H9 (cell line): Measurements from ENCODE around the gene APRT. TPM values are rescaled to one million over a fixed set of nuclear protein-coding genes. Genes with fewer than 3 reads are reported as not detected.

ENCODE experiments used
- DNase-seq: peaks from one replicate; pipeline ENCODE4 v3.0.0-alpha.2; 2017
- H2AFZ ChIP-seq: one replicate; pipeline ENCODE4 v1.6.1; 2013; ENCODE audit warnings: mild to moderate bottlenecking, low read length, control low read depth, moderate library complexity
- H2AK5ac ChIP-seq: 2 replicates; pipeline ENCODE4 v1.6.1; 2013; ENCODE audit warnings: low read length, control low read depth, mixed read lengths; ENCODE audit not compliant: insufficient read length
- H2BK120ac ChIP-seq: one replicate; pipeline ENCODE4 v1.6.1; 2013; ENCODE audit warnings: low read depth, mild to moderate bottlenecking, low read length, control low read depth, inconsistent platforms; ENCODE audit not compliant: poor library complexity, severe bottlenecking
- H2BK12ac ChIP-seq: 2 replicates; pipeline ENCODE4 v1.6.1; 2013; ENCODE audit warnings: low read length, control low read depth, mixed read lengths, low read depth; ENCODE audit not compliant: insufficient read length
- H2BK15ac ChIP-seq: 2 replicates; pipeline ENCODE4 v1.6.1; 2013; ENCODE audit warnings: low read depth, low read length, control low read depth
- H2BK20ac ChIP-seq: one replicate; pipeline ENCODE4 v1.6.1; 2013; ENCODE audit warnings: low read depth, mild to moderate bottlenecking, low read length, control low read depth, inconsistent platforms; ENCODE audit not compliant: poor library complexity, severe bottlenecking
- H2BK5ac ChIP-seq: 2 replicates; pipeline ENCODE4 v1.6.1; 2013; ENCODE audit warnings: low read length, control low read depth, mixed read lengths; ENCODE audit not compliant: insufficient read length
- H3K14ac ChIP-seq: 2 replicates; pipeline ENCODE4 v1.6.1; 2013; ENCODE audit warnings: low read length, control low read depth; ENCODE audit not compliant: insufficient read depth
- H3K18ac ChIP-seq: 2 replicates; pipeline ENCODE4 v1.6.1; 2013; ENCODE audit warnings: low read depth, mild to moderate bottlenecking, mixed read lengths, low read length, control low read depth; ENCODE audit not compliant: insufficient read length
- H3K23ac ChIP-seq: 2 replicates; pipeline ENCODE4 v1.6.1; 2013; ENCODE audit warnings: low read length, control low read depth, mixed read lengths, low read depth; ENCODE audit not compliant: insufficient read length
- H3K23me2 ChIP-seq: 2 replicates; pipeline ENCODE4 v1.6.1; 2013; ENCODE audit warnings: low read depth, mild to moderate bottlenecking, mixed read lengths, low read length, control low read depth; ENCODE audit not compliant: insufficient read length, poor library complexity, severe bottlenecking
- H3K27ac ChIP-seq: 2 replicates; pipeline ENCODE4 v1.5.1; 2013; ENCODE audit warnings: low read length, control low read depth, mixed read lengths, low read depth; ENCODE audit not compliant: insufficient read length
- H3K27me3 ChIP-seq: 2 replicates; pipeline ENCODE4 v1.6.1; 2013; ENCODE audit warnings: low read length, control low read depth, inconsistent platforms; ENCODE audit not compliant: insufficient read depth
- H3K4ac ChIP-seq: 2 replicates; pipeline ENCODE4 v1.6.1; 2013; ENCODE audit warnings: low read depth, mild to moderate bottlenecking, control low read depth, inconsistent platforms, low read length, moderate library complexity
- H3K4me1 ChIP-seq: 2 replicates; pipeline ENCODE4 v1.6.1; 2013; ENCODE audit warnings: low read length, control low read depth, inconsistent platforms; ENCODE audit not compliant: insufficient read depth
- H3K4me2 ChIP-seq: 2 replicates; pipeline ENCODE4 v1.6.1; 2013; ENCODE audit warnings: low read length, control low read depth, mixed read lengths; ENCODE audit not compliant: insufficient read length, insufficient read depth
- H3K56ac ChIP-seq: 2 replicates; pipeline ENCODE4 v1.6.1; 2013; ENCODE audit warnings: low read depth, mild to moderate bottlenecking, mixed read lengths, low read length, control low read depth; ENCODE audit not compliant: insufficient read length
- H3K79me1 ChIP-seq: 2 replicates; pipeline ENCODE4 v1.6.1; 2013; ENCODE audit warnings: low read depth, mild to moderate bottlenecking, moderate library complexity, low read length, control low read depth, inconsistent platforms; ENCODE audit not compliant: insufficient read depth, poor library complexity, severe bottlenecking
- H3K79me2 ChIP-seq: 2 replicates; pipeline ENCODE4 v1.6.1; 2013; ENCODE audit warnings: low read length, control low read depth, inconsistent platforms; ENCODE audit not compliant: insufficient read depth
- H3K9ac ChIP-seq: 2 replicates; pipeline ENCODE4 v1.6.1; 2013; ENCODE audit warnings: low read length, control low read depth, mixed read lengths; ENCODE audit not compliant: insufficient read length; ENCODE audit errors: extremely low read depth
- H3K9me3 ChIP-seq: one replicate; pipeline ENCODE4 v1.6.1; 2013; ENCODE audit warnings: low read depth, low read length, inconsistent platforms; ENCODE audit not compliant: control insufficient read depth
- H3T11ph ChIP-seq: one replicate; pipeline ENCODE4 v1.6.1; 2013; ENCODE audit warnings: mild to moderate bottlenecking, low read length, control low read depth, inconsistent platforms
- H4K20me1 ChIP-seq: one replicate; pipeline ENCODE4 v1.6.1; 2013; ENCODE audit not compliant: control insufficient read depth, insufficient read length, insufficient read depth
- H4K5ac ChIP-seq: 2 replicates; pipeline ENCODE4 v1.6.1; 2013; ENCODE audit warnings: low read depth, mild to moderate bottlenecking, mixed read lengths, low read length, control low read depth; ENCODE audit not compliant: insufficient read length
- H4K8ac ChIP-seq: replicated peaks from 2 replicates; pipeline ENCODE4 v1.6.1; 2013; ENCODE audit warnings: low read length, control low read depth, mixed read lengths, low read depth; ENCODE audit not compliant: insufficient read length
- H4K91ac ChIP-seq: 2 replicates; pipeline ENCODE4 v1.6.1; 2013; ENCODE audit warnings: low read depth, mild to moderate bottlenecking, moderate library complexity, mixed read lengths, low read length, control low read depth; ENCODE audit not compliant: insufficient read length
- H3K27ac Mint-ChIP-seq, 3 experiments: 2 replicates in 2 of 3; 3 replicates in 1 of 3; pipeline ENCODE4 v1.8.0; 2020 to 2021; ENCODE audit warnings: mixed read lengths in 3 of 3, mild to moderate bottlenecking in 1 of 3, moderate library complexity in 1 of 3
- H3K27me3 Mint-ChIP-seq: 2 replicates; pipeline ENCODE4 v1.8.0; 2021; ENCODE audit warnings: low read depth, mild to moderate bottlenecking, moderate library complexity, mixed read lengths
- H3K36me3 Mint-ChIP-seq, 3 experiments: 2 replicates in 2 of 3; 3 replicates in 1 of 3; pipeline ENCODE4 v1.8.0; 2020 to 2021; ENCODE audit warnings: low read depth in 3 of 3, mixed read lengths in 3 of 3; ENCODE audit not compliant: insufficient read depth in 1 of 3
- H3K4me1 Mint-ChIP-seq, 2 experiments: 2 replicates each; pipeline ENCODE4 v1.8.0; 2020; ENCODE audit warnings: mixed read lengths in 2 of 2
- H3K4me3 Mint-ChIP-seq, 2 experiments: 2 replicates in 1 of 2; 3 replicates in 1 of 2; pipeline ENCODE4 v1.8.0; 2020 to 2021; ENCODE audit warnings: mild to moderate bottlenecking in 2 of 2, mixed read lengths in 2 of 2, moderate library complexity in 1 of 2
- H3K9me3 Mint-ChIP-seq, 2 experiments: 2 replicates in 1 of 2; 3 replicates in 1 of 2; pipeline ENCODE4 v1.8.0; 2020; ENCODE audit warnings: mild to moderate bottlenecking in 2 of 2, mixed read lengths in 2 of 2, moderate library complexity in 1 of 2
- CTCF ChIP-seq: fragments of 200-600 bp; sonication (generic); conservative IDR thresholded peaks from 3 replicates; pipeline ENCODE4 v1.8.0; 2021; ENCODE audit warnings: antibody characterized with exemption, mild to moderate bottlenecking
- WGBS: extraction: QIAGEN DNeasy Blood & Tissue Kit; methylation state at CpG from one replicate; pipeline ENCODE4 v1.1.7; 2013; ENCODE audit warnings: missing lambda C conversion rate, low lambda C conversion rate, mixed read lengths; ENCODE audit not compliant: insufficient read length; ENCODE audit errors: extremely low coverage; 5-methylcytosine and 5-hydroxymethylcytosine counted together
- total RNA-seq: library from RNA; stranded (reverse); gene quantifications from 2 replicates; pipeline ENCODE4 v1.2.1, GENCODE V29; 2021

Gene APRT
- total RNA-seq, 1 experiment from 2014 or later = 246 TPM

GRCh38 chr16:88816736-88817535, 5.2 kb upstream of the APRT start:
- Histone ChIP-seq H4K8ac (no peak overlapping the region), H3K23me2 (no peaks in the 10 kb centered on the region), H2BK120ac (no peak overlapping the region), H3K79me1 (no peaks in the 10 kb centered on the region), H2BK20ac (no peak overlapping the region), H3K27ac (no peak overlapping the region), H2BK12ac (no peak overlapping the region), H2AFZ (no peak overlapping the region), H3K18ac (no peak overlapping the region), H3K56ac (no peak overlapping the region), H3K23ac (no peak overlapping the region), H3K79me2 (no peaks in the 10 kb centered on the region), H3K4ac (no peak overlapping the region), H4K91ac (no peak overlapping the region), H4K20me1 (no peaks in the 10 kb centered on the region), H3K4me1 (no peaks in the 10 kb centered on the region), H2BK5ac (no peak overlapping the region), H3K4me2 (no peak overlapping the region), H4K5ac (no peak overlapping the region), H3T11ph (no peak overlapping the region), H2BK15ac (no peak overlapping the region), H3K14ac (no peak overlapping the region), H3K27me3 (no peaks in the 10 kb centered on the region), H3K9ac (no peak overlapping the region), H2AK5ac (no peak overlapping the region), H3K9me3 (no peaks in the 10 kb centered on the region)
- Mint-ChIP-seq H3K27me3 (no peaks in the 10 kb centered on the region; the same call in 1 of the 2 replicates), H3K36me3 (no peaks in the 10 kb centered on the region), H3K27ac (no peak overlapping the region), H3K4me3 (no peak overlapping the region), H3K9me3 (no peaks in the 10 kb centered on the region), H3K4me1 (peaks cover 0 to 4% of the 10 kb centered on the region in 2 experiments; a peak in 1 of 4 replicates)
- DNase-seq = no peak
- TF ChIP-seq CTCF = no peak
- no CpG with 5 or more reads among the region's 41 CpGs for WGBS
